ENCODE results near the gene RGS21. TPM values are rescaled to one million over a fixed set of nuclear protein-coding genes. Genes with fewer than 3 reads are reported as not detected.

The RGS21 gene
- total RNA-seq, 1 donor from 2014 or later = not detected

DNA sequence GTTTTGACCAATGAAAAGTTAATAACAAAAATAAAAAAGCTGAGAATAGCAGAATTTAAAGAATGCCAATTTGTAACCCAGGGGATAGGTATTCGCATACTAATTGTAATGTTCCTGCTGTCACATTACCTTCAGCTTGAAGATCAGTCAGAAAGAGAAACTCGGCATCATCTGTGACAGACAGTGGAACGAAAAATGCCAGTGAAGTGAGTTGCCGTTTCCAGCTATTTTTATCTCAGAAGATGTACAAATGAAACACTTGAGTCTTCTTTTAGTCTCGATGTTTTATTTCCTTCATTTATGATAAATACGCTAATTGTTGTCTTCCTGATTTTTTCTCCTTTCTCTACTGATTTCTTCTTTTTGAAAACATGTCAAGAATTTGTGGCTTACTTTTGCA, 26.1 kb downstream of the RGS21 start:
- TF ChIP-seq, protein P1, sequence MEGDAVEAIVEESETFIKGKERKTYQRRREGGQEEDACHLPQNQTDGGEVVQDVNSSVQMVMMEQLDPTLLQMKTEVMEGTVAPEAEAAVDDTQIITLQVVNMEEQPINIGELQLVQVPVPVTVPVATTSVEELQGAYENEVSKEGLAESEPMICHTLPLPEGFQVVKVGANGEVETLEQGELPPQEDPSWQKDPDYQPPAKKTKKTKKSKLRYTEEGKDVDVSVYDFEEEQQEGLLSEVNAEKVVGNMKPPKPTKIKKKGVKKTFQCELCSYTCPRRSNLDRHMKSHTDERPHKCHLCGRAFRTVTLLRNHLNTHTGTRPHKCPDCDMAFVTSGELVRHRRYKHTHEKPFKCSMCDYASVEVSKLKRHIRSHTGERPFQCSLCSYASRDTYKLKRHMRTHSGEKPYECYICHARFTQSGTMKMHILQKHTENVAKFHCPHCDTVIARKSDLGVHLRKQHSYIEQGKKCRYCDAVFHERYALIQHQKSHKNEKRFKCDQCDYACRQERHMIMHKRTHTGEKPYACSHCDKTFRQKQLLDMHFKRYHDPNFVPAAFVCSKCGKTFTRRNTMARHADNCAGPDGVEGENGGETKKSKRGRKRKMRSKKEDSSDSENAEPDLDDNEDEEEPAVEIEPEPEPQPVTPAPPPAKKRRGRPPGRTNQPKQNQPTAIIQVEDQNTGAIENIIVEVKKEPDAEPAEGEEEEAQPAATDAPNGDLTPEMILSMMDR (IDR thresholded peaks at IDR 0.05) = no peak

DNA sequence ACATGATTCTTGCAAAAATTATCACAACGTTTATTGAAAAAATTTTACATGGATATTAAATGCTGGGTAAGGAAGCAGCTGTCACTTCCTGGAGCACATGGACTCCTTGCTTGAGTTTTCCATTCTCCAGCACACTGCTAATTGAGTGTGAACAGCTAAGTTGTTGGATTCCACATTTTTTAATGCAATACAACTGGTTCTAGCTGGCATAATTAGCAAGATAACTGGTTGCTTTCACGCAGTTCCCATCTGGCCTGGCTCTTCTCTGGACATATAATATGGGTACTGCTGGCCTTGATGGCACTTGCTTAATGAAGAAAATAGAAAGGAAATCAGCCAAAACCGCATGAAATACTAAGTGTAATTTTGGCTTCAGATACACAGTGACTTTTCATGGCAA, 26.6 kb downstream of the RGS21 start:
- no peak for DNase-seq (ENCODE audit: low spot score)
- Mint-ChIP-seq H3K9me3 (ENCODE audit: low read depth) (no peaks in the 10 kb centered on the region), H3K4me1 (ENCODE audit: low read depth) (no peaks in the 10 kb centered on the region), H3K27ac (ENCODE audit: unreplicated experiment) (no peak overlapping the region), H3K27me3 (ENCODE audit: low read depth) (peaks cover 12% of the 10 kb centered on the region), H3K4me3 (ENCODE audit: unreplicated experiment) (no peak overlapping the region), H3K36me3 (ENCODE audit: low read depth) (no peaks in the 10 kb centered on the region)
- TF ChIP-seq, protein P1 (IDR thresholded peaks at IDR 0.05) = no peak

More for the DNA sequence above, 26.1 kb downstream of the RGS21 start:
- Mint-ChIP-seq H3K27ac (ENCODE audit: unreplicated experiment) (no peak overlapping the region), H3K27me3 (ENCODE audit: low read depth) (peaks cover 12% of the 10 kb centered on the region), H3K4me1 (ENCODE audit: low read depth) (no peaks in the 10 kb centered on the region), H3K9me3 (ENCODE audit: low read depth) (no peaks in the 10 kb centered on the region), H3K4me3 (ENCODE audit: unreplicated experiment) (no peak overlapping the region), H3K36me3 (ENCODE audit: low read depth) (no peaks in the 10 kb centered on the region)
- DNase-seq (ENCODE audit: low spot score) = no peak

DNA sequence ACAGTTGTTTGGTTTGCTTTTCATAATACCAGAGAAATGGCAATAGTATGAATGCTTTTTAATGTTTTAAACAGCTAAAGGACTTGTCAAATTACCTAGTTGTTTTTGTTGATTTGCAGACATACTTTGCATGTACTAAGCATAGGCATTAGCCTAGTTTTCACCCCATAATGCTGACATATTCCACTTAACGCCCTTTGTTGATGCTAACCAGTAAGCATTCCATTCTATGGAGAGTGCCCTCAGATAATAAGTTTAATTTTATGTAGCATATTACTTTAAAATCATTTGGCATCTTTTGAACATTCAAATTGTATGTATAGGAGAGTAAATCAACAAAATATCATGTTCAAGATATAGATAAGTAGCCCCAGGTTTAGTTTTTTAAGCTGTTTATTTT, 32.5 kb downstream of the RGS21 start:
- Mint-ChIP-seq H3K4me3 (ENCODE audit: unreplicated experiment) (no peak overlapping the region), H3K27me3 (ENCODE audit: low read depth) (peaks cover 12% of the 10 kb centered on the region), H3K4me1 (ENCODE audit: low read depth) (no peaks in the 10 kb centered on the region), H3K36me3 (ENCODE audit: low read depth) (no peaks in the 10 kb centered on the region), H3K27ac (ENCODE audit: unreplicated experiment) (no peak overlapping the region), H3K9me3 (ENCODE audit: low read depth) (no peaks in the 10 kb centered on the region)
- TF ChIP-seq, protein P1 (IDR thresholded peaks at IDR 0.05) = no peak
- DNase-seq (ENCODE audit: low spot score) = no peak

DNA sequence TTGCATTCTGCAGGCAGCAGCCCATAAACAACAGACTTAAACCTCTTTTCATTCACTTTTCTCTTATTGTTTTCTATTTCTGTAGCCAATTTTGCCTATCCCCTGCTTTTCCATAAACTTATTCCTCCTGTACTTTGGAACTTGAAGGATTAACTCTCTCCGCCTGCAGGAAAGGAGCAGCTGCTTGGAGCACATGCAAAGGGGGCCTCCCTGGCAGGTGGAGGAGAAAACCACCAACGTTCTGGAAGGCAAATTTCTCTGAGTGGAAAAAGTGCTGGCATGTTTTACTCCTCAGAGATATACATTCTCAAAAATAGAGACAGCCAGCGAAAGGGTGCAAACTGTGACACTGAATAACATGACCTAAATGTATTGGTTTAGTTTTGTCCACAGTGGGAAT, 33.6 kb downstream of the RGS21 start:
- Mint-ChIP-seq H3K4me3 (ENCODE audit: unreplicated experiment) (no peak overlapping the region), H3K9me3 (ENCODE audit: low read depth) (no peaks in the 10 kb centered on the region), H3K4me1 (ENCODE audit: low read depth) (no peaks in the 10 kb centered on the region), H3K27ac (ENCODE audit: unreplicated experiment) (no peak overlapping the region), H3K36me3 (ENCODE audit: low read depth) (no peaks in the 10 kb centered on the region), H3K27me3 (ENCODE audit: low read depth) (peaks cover 12% of the 10 kb centered on the region)
- DNase-seq (ENCODE audit: low spot score) = no peak
- TF ChIP-seq, protein P1 (IDR thresholded peaks at IDR 0.05) = no peak

DNA sequence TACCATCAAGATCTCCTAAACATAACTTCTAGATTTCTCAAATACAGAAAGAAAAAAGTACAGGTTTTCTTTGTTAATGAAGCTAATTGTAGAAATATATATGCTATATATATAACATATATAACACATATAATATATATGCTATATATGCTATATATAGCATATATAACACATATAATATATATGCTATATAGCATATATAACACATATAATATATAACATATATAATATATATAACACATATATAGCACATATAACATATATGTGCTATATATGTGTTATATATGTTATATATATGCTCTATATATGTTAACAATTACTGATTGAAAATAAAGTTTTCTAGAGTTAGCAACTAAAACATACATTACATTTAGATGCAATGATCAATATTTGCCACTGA, 34.8 kb downstream of the RGS21 start:
- no peaks in the 10 kb centered on the region for H3K9me3 Mint-ChIP-seq (ENCODE audit: low read depth)
- DNase-seq (ENCODE audit: low spot score) = no peak
- TF ChIP-seq, protein P1 (IDR thresholded peaks at IDR 0.05) = no peak
- H3K27me3 Mint-ChIP-seq (ENCODE audit: low read depth) = peaks cover 16% of the 10 kb centered on the region
- no peaks in the 10 kb centered on the region for H3K4me1 Mint-ChIP-seq (ENCODE audit: low read depth)
- H3K4me3 Mint-ChIP-seq (ENCODE audit: unreplicated experiment) = no peak overlapping the region
- H3K27ac Mint-ChIP-seq (ENCODE audit: unreplicated experiment) = no peak overlapping the region
- no peaks in the 10 kb centered on the region for H3K36me3 Mint-ChIP-seq (ENCODE audit: low read depth)
